Peyer's patch (tissue), 4 donors: ENCODE results near the gene TRIO. TPM values are rescaled to one million over a fixed set of nuclear protein-coding genes. Genes with fewer than 3 reads are reported as not detected.
A peak's percentile ranks its signal among the peaks of the same experiment; 100 is the strongest.

Experiments used
- DNase-seq, 3 donors: peaks; one replicate each; pipeline ENCODE4 v3.0.0-alpha.2; 2017 to 2019
- H3K27ac ChIP-seq, 4 donors: fragments of 200-600 bp; sonication (generic); one replicate each; pipeline ENCODE4 v1.5.1; 2016 to 2019
- H3K27me3 ChIP-seq, 2 donors: fragments of 200-600 bp; sonication (generic); one replicate each; pipeline ENCODE4 v1.5.1; 2019
- H3K36me3 ChIP-seq, 3 donors: fragments of 200-600 bp; sonication (generic); one replicate each; pipeline ENCODE4 v1.5.1; 2016 to 2019
- H3K4me1 ChIP-seq, 4 donors: fragments of 200-600 bp; sonication (generic); one replicate each; pipeline ENCODE4 v1.5.1; 2016 to 2019
- H3K4me3 ChIP-seq, 4 donors: fragments of 200-600 bp; sonication (generic); 1 replicate in 3 of 4; 2 replicates in 1 of 4; pipeline ENCODE4 v1.5.1; 2016 to 2019; ENCODE audit warnings: mild to moderate bottlenecking in 1 of 4
- H3K9me3 ChIP-seq, 4 donors: fragments of 200-600 bp; sonication (generic); one replicate each; pipeline ENCODE4 v1.5.1; 2016 to 2019; ENCODE audit warnings: mild to moderate bottlenecking in 1 of 4
- CTCF ChIP-seq, 6 experiments: fragments of 450-650 bp in 4 of 6; fragments of 200-600 bp in 2 of 6; sonication (generic) in 1 of 6; IDR thresholded peaks; one replicate each; pipeline ENCODE4 v1.5.1; 2017 to 2019; ENCODE audit warnings: antibody characterized with exemption in 6 of 6, mild to moderate bottlenecking in 3 of 6, moderate library complexity in 1 of 6
- POLR2A ChIP-seq, 2 donors: fragments of 450-650 bp; IDR thresholded peaks; one replicate each; pipeline ENCODE4 v1.5.1; 2017; ENCODE audit warnings: antibody characterized with exemption in 2 of 2, mild to moderate bottlenecking in 2 of 2, moderate library complexity in 2 of 2
- total RNA-seq, 4 donors: library from RNA; depleted of rRNA; stranded (reverse); fragments of >200 nt; gene quantifications; one replicate each; pipeline ENCODE4 v1.1.0, GENCODE V29; 2016

The TRIO gene
- total RNA-seq, 4 donors from 2014 or later: 171 to 456 (median 340) TPM

DNA sequence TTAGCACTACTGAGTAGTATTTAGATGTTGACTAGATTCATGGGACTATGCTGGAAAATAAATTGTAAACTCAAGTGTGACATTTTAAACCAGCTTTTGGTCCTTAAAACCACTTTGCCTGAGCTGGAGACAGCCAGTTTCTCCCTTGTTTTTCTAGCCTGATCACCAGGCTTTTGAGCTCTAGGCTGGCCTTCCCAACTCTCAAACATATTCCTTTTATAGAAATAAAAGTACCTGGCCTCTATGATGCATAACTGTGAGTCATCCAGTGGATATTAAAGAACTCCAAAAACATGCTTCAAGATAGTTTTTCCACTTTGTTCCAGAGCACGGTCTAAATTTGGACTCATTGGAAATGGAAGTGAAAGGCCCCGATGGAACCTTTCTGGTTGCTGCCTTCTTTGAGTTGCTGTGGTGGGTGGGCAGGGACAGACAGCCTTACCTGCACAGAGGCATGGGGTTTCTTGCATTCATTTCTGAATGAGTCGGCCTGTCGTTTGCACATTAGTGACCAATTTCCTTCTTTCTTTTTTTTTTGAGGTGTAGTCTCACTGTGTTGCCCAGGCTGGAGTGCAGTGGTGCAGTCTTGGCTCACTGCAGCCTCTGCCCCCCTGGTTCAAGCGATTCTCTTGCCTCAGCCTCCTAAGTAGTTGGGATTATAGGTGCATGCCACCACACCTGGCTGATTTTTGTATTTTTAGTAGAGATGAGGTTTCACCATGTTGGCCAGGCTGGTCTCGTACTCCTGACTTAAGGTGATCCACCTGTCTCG lies 43.1 kb downstream of the TRIO start:
- Histone ChIP-seq H3K27ac (peak overlapping the region in 3 of 4 donors; percentile 34 to 86 (median 75)), H3K4me3 (no peak overlapping the region), H3K9me3 (no peaks in the 10 kb centered on the region), H3K27me3 (no peaks in the 10 kb centered on the region), H3K36me3 (no peaks in the 10 kb centered on the region), H3K4me1 (peaks cover 0 to 31% (median 0%) of the 10 kb centered on the region in 4 donors)
- TF ChIP-seq CTCF (IDR thresholded peaks at IDR 0.05) (no peak), POLR2A (IDR thresholded peaks at IDR 0.05) (no peak)
- DNase-seq: no peak

- H3K9me3 ChIP-seq: no peaks in the 10 kb centered on the region
- no peaks in the 10 kb centered on the region for H3K36me3 ChIP-seq
- TF ChIP-seq CTCF (IDR thresholded peaks at IDR 0.05): no peak
- TF ChIP-seq POLR2A (IDR thresholded peaks at IDR 0.05): no peak
- H3K4me1 ChIP-seq: peaks cover 0 to 31% (median 0%) of the 10 kb centered on the region in 4 donors
- peak overlapping the region in 2 of 4 donors; percentile 75 to 86 for H3K27ac ChIP-seq
- no peak for DNase-seq
- H3K4me3 ChIP-seq: no peak overlapping the region
- no peaks in the 10 kb centered on the region for H3K27me3 ChIP-seq
Observed at GRCh38 chr5:14187157-14187556, 44.0 kb downstream of the TRIO start.

DNA sequence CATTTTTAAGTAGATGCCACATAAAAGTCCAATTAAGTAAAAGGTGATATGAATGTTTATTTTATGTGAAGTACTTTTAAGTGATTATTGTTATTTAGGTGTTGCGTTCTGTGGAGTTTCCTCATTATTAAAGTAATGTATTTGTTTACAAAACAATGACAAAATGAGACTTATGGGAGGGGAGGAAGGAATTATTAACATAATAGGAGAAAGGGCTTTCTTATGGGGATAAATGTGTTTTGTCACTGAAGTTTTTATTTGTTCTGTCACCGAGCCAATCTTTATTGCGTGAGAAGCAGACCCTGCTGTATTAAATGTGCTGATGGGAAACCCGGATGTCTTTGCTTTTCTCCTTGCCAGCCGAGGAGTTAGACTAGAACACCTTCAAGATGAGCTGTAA lies 44.5 kb downstream of the TRIO start:
- Histone ChIP-seq H3K27me3 (no peaks in the 10 kb centered on the region), H3K27ac (peak overlapping the region in 1 of 4 donors; percentile 86)

DNA sequence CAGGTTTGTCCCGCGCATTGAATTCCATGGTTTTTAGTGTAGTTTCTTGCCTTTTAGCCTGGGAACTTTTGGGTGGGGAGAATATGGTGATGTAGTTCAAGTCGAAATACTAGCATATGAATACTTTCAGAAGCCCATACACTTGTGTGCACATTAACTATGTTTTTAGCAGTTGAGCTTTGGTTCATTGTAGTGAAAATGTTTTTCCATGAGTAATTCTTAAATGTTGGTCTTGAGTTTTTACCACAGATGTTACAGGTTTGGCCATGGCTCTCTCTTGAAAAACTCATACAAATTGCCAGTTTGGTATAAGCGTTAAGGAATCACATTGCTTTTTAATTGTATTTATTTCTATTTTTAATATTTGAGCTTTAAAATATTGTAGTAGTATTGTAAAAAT lies 45.6 kb downstream of the TRIO start:
- Histone ChIP-seq H3K4me3 (no peak overlapping the region), H3K36me3 (no peaks in the 10 kb centered on the region), H3K4me1 (peaks cover 0 to 28% (median 0%) of the 10 kb centered on the region in 4 donors), H3K27ac (peak overlapping the region in 1 of 4 donors; percentile 86), H3K9me3 (no peaks in the 10 kb centered on the region), H3K27me3 (no peaks in the 10 kb centered on the region)
- DNase-seq: no peak
- no peak for TF ChIP-seq CTCF (IDR thresholded peaks at IDR 0.05)

More for the DNA sequence above, 44.5 kb downstream of the TRIO start:
- no peak for TF ChIP-seq CTCF (IDR thresholded peaks at IDR 0.05)
- TF ChIP-seq POLR2A (IDR thresholded peaks at IDR 0.05): no peak
- Histone ChIP-seq H3K9me3 (no peaks in the 10 kb centered on the region), H3K4me3 (no peak overlapping the region), H3K36me3 (no peaks in the 10 kb centered on the region), H3K4me1 (peaks cover 0 to 31% (median 0%) of the 10 kb centered on the region in 4 donors)
- no peak for DNase-seq

DNA sequence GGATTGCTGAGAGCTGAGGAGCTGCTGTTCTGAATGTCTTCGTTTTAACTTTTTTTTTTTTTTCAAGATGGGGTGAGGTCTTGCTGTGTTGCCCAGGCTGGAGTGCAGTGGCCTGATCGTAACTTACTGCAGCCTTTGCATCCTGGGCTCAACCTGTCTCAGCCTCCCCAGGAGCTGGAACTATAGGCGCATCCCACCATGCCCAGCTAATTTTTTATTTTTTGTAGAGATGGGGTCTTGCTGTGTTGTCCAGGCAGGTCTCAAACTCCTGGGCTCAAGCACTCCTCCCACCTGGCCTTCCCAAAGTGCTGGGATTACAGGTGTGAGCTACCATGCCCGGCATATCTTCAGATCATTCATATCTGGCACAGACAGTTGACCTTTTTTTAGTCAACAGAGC lies 46.5 kb downstream of the TRIO start:
- Histone ChIP-seq H3K4me3 (no peak overlapping the region), H3K9me3 (no peaks in the 10 kb centered on the region), H3K4me1 (peaks cover 0 to 22% (median 0%) of the 10 kb centered on the region in 4 donors), H3K27ac (peak overlapping the region in 2 of 4 donors; percentile 2 to 86), H3K36me3 (no peaks in the 10 kb centered on the region), H3K27me3 (no peaks in the 10 kb centered on the region)
- DNase-seq: no peak
- TF ChIP-seq CTCF (IDR thresholded peaks at IDR 0.05): no peak
- TF ChIP-seq POLR2A (IDR thresholded peaks at IDR 0.05): no peak
